Stimulated activated naive CD8-positive, alpha-beta T cell treated with anti-CD3 and anti-CD28 coated beads, Interleukin-15, Interleukin-2, amounts not matched to agents 100 U/mL and 50 U/mL, for 24 hours (primary cell): ENCODE results near the gene CACNA1I.

Source experiments
- ATAC-seq: fragments of 150-1000 bp; cut with Tn5 transposase; one replicate; pipeline ENCODE4 v1.10.0; 2021
- DNase-seq: peaks from one replicate; pipeline ENCODE4 v3.0.0; 2021

Gene CACNA1I

DNA sequence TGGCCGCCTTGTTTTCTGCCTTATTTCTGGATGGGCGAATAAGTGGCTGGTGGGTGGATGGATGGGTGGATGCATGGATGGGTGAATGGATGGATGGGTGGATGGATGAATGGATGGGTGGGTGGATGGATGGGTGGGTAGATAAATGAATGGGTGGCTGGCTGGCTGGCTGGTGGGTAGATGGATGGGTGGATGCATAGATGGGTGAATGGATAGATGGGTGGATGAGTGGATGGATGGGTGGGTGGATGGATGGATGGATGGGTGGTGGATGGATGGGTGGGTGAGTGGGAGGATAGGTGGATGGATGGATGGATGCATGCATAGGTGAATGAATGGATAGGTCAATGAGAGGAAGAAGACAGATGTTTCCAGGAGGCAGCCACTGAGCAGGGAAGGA lies 98.9 kb downstream of the CACNA1I start:
- DNase-seq (no peak), ATAC-seq (no peak)

DNA sequence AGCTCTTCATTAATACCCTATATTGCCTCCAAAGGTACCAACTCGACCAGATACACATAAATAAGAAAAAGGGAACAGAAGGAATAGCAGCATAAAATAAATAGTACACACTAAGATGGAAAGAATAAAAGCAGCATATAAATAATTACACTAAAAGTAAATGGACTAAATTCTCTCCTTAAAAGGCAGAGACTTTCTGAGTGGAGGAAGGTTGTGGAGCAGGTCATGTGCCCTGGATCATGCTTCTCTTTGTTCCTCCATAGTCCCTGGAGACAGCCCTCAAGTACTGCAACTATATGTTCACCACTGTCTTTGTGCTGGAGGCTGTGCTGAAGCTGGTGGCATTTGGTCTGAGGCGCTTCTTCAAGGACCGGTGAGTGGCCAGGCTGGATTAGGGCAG lies 101.4 kb downstream of the CACNA1I start:
- no peak for ATAC-seq
- no peak for DNase-seq

DNA sequence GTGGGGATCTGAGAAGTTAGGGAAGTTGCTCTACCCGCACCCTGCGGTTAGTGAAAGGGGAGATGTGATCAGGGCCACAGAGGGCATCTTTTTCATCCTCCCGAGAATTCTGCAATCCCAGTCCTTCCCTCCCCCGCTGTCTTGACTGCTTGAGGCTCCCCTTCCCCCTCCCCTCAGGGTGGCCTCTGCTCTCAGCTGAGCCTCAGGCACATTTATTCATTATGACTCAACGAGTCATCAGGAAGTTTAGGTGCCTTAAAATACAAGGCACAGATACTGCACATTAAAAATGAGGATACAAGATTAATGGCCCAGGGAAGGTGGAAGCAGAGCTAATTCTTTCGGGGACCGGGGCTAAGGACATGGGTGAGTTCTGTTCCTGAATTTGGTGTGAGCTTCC lies 104.0 kb downstream of the CACNA1I start:
- DNase-seq (no peak), ATAC-seq (no peak)

DNA sequence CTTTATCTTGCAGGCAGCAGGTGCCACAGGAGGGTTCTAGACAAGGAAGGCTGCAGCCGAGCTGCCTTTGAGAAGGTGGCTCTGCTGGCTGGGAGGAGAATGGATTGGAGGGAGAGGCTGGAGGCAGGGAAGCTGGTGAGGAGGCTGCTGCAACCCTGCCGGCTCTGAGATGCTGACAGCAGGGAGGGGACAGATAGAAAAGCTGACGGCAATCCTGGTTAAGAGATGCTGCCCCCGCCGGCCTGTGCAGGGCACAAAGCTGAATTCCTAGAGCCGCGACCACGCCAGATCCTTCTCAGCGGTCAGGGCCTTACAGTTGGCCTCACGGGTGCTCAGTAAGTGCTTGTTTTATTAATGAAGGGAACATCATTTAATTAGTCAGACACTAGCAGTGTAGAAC lies 105.4 kb downstream of the CACNA1I start:
- no peak for DNase-seq

DNA sequence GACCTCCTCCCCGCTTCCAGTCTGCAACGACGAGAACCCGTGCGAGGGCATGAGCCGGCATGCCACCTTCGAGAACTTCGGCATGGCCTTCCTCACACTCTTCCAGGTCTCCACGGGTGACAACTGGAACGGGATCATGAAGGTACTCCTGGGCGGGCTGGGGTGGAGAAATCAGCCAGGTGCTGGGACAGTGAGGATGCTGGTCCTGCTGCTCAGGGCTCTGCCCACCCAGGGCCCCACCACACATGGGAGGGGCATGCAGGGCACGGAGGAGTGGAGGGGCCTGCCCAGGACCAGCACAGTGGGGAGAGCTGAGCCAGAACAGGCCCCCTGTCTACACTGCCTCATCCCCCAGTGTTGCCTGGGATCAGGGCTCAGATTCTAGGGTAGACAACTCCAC lies 107.4 kb downstream of the CACNA1I start:
- no peak for DNase-seq
- ATAC-seq, result no peak

More for the DNA sequence above, 105.4 kb downstream of the CACNA1I start:
- ATAC-seq, result no peak

DNA sequence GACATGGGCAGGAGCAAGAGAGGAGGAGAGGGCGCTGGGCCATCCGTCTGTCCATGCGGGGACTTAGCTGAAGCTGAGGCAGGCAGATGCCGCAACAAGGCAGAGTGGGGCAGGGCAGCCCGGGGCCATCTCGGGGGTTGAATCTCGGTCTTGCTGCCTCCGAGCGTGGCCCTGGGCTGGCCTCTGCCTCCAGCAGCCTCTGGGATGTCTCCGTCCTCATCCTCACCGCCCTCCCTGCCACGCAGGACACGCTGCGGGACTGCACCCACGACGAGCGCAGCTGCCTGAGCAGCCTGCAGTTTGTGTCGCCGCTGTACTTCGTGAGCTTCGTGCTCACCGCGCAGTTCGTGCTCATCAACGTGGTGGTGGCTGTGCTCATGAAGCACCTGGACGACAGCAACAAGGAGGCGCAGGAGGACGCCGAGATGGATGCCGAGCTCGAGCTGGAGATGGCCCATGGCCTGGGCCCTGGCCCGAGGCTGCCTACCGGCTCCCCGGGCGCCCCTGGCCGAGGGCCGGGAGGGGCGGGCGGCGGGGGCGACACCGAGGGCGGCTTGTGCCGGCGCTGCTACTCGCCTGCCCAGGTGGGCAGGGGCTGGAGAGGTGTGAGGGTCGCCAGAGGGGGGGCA lies 108.4 kb downstream of the CACNA1I start:
- DNase-seq (no peak), ATAC-seq (no peak)

DNA sequence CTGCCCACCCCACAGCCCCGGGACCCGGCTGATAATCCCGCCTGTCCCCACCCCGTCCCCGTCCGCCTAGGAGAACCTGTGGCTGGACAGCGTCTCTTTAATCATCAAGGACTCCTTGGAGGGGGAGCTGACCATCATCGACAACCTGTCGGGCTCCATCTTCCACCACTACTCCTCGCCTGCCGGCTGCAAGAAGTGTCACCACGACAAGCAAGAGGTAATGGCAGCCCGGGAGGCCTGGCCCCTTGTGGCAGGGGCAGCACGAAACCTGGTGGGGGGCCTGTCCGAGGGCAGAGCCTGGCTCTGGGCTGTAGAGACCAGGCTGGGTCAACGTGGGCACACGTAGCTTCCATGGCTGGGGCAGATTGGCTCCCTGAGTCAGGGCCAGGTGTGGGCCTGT lies 109.1 kb downstream of the CACNA1I start:
- no peak for ATAC-seq
- DNase-seq, result no peak

DNA sequence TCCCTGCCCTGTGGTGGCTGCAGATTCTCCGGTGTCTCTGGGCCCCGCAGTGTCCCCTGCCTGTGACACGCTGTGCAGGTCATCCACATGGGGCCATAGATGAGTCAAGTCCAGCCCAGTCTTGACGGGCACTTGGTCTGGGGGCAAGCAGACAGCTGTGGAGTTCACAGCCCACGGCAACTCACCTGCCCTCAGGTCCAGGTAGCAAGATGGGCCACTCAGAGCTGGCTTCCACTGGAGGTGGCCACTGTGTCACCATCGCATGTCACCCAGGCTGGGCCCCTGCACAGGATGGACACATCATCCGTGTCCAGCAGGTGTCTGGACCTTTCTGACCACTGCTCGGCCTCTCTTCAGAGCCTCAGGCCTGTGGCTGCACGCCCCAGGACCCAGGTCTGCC lies 109.9 kb downstream of the CACNA1I start:
- ATAC-seq, result no peak
- DNase-seq, result no peak

DNA sequence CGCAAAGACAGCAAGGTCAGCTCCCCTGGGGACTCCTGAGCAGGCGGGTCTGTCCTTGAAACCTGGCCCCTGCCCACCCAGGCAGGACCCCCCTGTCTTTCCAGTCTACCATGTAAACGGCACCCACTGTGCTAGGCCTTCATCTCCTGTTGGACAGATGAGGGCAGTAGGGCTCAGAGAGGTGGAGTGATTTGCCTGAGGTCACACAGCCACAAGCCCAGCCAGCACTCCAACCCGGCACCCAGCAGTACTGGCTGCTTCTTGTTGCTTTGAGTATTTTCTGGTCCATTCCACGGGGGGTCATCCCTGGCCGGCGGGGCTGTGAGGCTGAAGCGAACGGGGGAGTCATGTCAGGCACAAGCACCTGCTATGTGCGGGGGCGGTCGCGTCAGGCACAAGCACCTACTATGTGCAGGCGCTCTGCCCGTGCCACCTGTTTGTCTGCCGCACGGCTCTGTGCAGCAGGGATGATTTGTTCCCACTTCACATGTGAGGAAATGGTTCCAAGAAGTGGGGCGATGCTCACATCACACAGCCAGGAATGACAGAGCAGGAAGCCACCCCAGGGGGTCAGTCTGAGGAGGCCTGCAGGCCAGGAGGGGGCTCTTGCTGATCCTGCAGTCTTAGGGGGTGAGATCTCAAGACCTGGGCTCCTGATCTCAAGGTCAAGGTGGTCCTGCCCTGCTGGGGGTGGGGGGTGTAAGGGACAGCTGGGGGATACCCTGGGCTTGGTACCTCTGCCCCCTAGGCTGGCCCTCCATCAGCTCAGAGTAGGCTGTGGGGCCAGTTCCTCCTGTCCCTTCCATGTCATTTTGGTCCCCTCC lies 110.7 kb downstream of the CACNA1I start:
- DNase-seq, result no peak
- no peak for ATAC-seq

DNA sequence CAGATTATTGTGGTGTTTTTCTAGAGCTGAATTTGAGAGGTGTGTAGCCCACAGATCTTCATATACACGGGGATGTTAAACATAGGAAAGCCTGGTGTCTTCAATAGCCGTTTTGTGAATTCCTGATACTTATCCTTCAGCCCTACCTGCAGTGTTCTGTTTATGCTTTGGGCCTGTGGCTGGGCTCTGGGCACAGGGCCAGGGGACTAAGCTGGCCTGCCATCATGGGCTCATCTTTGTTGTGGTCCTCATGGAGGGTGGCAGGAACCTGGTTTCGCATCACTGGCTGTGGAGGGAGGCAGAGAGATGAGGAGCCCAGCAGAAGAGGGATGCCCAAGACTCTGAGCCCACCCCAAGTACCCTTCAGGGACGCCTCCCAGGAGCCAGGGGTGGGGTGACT lies 112.4 kb downstream of the CACNA1I start:
- ATAC-seq (no peak), DNase-seq (no peak)

DNA sequence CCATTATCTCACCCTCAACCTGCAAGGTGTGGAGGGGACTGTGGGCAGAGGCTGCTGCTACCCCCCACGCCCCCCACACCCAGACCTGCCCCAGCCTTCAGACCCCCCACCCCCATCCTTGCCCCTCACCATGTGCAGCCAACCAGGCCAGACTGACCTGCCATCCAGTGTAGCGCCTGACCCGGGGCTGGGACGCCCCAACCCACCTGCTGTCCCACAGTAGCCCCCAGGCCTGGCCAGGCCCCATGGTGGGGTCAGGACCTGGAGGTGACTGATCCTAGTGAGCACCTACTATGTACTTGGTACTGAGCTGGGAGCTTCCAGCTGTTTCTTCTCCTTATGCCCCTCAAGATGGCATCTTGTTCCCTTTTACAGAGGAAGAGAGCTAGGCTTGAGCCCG lies 113.1 kb downstream of the CACNA1I start:
- ATAC-seq (no peak), DNase-seq (no peak)

DNA sequence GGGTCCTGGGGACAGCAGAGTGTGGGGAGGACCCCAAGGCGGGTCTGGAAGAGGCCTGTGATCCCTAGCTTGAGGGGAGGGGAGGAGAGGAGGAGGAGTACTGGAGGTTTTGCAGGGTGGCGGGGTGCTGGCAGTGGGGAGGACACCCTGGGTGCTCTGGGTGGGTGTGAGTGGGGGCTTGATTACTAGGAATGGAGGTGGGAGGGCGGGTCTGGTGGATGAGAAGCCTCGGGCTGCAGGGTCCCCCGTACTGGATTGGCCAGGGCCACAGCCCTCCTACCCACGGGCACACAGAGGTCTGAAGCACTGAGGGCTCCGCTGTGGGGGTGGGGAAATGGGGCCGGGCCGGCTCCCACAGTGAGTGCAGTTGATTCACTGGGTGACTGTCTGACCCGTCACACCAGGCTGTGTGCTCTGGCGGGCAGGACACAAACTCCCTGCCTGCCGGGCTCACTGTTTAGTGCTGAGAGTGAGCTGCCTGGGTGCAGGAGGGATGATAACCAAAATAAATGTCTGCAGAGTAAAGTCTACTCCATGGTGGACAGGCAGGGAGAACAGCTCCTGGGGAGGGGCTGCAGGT lies 114.2 kb downstream of the CACNA1I start:
- no peak for ATAC-seq
- no peak for DNase-seq

DNA sequence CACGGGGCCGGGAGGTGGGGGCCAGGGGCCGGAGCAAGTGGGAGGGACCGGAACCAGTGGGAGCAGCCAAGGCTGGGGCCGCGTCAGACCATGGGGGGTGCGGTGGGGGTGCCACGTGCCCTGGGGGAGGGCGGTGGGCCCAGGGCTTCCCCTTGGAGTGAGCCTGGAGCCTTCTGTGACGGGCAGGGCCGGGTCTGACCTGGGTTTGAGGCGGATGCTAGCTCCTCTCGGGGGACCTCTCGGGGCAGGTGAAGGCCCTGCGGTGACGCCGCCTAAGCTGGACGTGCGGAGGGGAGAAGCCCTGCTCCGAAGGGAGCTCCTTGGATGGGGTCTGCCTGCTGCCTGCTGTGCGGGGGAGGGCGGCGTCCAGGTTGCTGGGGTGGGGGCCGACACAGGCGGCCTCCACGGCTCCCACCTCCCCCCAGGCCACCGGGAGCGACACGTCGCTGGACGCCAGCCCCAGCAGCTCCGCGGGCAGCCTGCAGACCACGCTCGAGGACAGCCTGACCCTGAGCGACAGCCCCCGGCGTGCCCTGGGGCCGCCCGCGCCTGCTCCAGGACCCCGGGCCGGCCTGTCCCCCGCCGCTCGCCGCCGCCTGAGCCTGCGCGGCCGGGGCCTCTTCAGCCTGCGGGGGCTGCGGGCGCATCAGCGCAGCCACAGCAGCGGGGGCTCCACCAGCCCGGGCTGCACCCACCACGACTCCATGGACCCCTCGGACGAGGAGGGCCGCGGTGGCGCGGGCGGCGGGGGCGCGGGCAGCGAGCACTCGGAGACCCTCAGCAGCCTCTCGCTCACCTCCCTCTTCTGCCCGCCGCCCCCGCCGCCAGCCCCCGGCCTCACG lies 115.0 kb downstream of the CACNA1I start:
- ATAC-seq (no peak), DNase-seq (no peak)

DNA sequence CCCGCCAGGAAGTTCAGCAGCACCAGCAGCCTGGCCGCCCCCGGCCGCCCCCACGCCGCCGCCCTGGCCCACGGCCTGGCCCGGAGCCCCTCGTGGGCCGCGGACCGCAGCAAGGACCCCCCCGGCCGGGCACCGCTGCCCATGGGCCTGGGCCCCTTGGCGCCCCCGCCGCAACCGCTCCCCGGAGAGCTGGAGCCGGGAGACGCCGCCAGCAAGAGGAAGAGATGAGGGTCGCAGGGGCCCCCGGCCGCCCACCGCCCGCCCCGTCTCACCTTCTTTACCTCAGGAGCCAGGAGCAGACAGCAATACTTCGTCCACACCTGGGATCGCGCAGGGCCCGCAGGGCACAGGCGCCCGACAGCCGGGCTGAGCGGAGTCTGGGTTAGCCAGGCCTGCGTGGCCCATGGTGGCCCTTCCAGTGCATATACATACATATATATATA lies 115.6 kb downstream of the CACNA1I start:
- ATAC-seq (no peak), DNase-seq (no peak)

DNA sequence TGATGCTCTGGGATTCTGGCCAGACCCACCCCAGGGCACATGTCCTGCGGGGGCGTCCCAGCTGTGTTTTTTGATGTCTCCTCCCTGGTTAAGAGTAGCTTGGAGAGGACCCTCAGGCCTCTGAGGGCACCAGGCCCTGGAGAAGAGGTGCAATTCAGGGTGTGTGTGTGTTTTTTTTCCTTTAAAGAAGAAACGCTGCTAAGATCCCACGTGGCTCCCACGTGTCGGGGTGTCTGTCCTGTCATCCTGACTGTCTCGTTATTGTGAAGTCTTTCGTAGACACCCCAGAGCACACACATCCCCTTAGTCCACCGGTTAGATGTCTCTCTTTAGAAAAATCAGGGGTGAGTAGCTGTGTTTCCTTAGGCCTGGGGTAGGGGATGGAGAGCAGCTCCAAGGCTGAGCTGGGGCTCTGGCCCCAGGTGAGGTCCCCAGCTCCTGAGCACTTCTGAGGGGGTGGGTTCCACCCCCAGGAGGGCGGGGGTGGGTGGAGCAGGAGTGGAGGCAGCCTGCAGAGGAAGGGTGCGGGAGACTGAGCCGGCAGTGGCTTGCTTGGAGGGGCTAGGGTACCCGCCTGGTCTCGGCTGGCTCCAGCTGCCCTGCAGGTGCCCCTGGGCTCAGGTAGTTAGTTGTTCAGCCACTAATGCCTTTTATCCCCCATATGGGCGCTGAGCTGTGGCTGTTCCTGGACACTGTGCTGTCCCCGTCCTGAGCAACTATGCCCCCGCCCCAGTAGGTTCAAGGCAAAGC lies 116.4 kb downstream of the CACNA1I start:
- no peak for ATAC-seq
- DNase-seq, result no peak

DNA sequence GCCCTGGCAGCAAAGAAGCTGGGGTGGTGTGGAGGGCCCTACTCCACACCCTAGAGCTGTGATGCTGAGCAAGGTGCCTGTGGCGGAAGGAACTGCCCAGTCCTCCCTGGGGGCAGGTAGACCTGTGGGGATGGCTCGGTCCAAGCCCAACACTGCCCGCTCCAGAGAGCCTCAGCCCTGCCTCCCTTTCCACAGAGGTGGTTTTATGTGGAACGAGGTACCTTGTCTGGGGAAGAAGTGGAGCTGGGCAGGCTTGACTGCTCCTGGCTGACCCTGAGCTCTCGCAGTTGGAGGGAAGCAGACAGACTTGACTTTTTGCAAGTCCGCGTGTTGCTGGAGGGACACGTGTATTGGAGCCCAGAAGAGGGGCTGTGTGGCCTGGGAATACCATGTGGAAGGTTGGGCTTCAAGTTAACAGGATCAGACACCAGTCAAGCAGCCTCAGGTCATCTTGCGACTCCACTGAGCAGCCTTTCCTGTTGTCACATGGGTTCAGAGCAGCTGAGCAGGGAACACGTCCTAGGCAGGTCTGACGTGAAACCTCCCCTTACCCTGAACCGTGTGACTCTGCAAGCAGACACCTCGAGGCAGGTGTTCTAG lies 117.7 kb downstream of the CACNA1I start:
- DNase-seq (no peak), ATAC-seq (no peak)

DNA sequence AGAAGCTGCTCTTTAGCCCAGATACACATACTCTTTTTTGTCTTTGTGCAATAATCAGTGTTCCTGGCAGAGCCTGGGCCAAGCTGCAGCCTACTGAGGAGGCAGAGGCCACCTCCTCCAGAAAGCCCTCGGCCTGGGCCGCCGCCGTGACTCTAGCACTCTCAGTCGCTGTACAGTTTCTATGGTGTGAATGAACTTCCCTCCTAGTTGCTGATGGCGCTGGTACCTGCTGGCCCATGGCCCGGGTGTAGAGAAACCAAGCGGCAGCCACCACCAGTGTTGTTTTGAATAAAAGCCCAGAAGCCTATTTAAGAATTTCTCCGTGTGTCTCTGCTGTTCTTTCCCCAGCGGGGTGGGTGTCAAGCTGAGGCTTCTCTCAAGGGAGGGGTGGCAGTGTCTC lies 118.9 kb downstream of the CACNA1I start:
- ATAC-seq (no peak), DNase-seq (no peak)

DNA sequence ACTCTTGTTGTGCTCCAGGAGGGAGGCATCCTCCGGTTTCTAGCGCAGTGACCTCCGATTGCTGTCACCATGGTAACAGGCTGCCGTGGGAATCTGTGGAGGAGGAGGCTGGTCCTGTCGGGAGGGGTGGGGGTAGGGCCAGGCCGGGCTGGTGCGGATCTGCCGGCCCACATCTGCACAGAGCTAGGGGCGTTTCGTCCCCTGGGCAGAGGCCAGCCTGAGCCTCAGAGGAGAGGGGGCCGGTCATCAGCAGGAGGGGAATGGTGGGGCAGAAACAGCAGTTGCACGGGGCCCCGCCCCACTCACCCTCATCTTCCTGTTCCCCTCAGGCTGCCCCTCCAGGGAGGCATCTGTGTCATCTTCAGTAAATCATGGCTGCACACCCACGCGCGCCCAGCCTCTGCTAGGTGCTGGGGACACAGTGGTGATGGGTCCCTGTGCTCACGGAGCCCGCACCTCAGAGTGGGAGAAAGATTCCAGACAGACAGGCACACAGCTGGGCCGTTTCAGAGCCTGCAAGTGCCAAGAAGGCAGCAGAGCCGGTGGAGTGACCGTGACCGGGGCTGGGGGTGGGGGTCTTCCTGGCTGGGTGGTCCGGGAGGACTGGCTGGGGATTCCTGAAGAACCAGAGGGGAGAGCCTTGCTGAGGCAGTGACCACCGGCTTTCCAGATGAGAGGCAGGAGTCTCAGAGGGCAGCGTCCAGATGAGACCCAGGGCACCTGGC lies 120.5 kb downstream of the CACNA1I start:
- ATAC-seq (peak; percentile 58), DNase-seq (peak; percentile 54)

DNA sequence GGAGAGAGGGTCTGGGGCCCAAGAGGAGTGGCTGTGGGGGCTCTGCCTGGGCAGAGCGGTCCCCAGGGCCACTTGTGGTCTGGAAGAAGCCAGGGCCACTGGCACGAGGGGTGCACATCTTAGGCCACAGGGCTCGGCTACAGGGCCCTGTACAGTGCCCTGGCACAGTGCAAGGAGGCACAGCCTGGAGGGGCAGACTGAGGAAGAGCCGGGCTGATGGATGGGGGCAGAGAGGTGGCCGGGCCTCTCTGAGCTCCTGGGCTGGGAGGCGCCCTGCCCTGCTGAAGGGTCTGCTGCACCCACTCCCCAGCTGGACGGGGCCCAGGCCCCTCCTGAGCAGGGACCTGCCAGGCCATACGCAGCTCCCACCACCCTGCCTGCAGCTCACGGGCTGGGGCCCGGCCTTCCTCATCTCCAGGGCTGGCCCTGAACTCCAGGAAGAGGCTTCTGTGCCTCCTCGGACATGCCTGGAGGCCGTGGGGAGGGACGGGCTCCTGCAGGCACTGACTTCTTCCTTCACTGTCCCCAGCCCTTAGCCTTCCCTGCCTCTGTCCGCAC lies 123.5 kb downstream of the CACNA1I start:
- DNase-seq (no peak), ATAC-seq (no peak)

DNA sequence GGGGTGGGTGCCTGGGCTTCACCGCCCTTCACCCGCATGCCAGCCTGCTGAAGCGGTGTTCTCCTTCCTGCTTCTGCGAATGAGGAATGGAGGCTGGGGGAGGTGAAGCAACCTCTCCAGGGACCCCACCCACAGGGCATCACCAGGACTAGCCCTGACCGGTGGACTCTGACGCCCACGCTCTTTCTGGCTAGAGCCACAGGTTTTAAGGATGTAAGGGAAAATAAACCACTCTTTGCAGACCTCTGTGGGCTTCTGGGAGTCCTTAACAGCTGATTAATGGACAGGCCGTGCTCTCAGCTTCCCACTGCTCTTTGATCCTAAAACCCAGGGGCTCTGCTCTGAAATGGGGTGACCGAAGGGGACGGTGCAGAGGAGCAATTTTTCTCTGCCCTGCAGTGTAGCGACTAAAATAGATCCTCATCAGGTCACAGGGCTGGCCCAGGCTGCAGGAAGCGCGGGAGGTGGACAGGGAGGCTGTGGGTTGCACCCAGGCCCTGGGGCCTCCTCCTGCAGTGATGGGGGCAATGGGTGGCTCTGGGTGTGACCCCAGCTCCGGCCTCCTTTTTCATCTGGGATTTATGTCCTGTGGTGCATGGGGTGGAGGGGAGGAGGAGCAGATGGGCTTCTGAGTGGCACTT lies 127.4 kb downstream of the CACNA1I start:
- no peak for DNase-seq

More for the DNA sequence above, 127.4 kb downstream of the CACNA1I start:
- no peak for ATAC-seq
